Right lobe of liver (tissue), 6 donors: ENCODE measurements around the gene CYGB. TPM values are rescaled to one million over a fixed set of nuclear protein-coding genes. Genes with fewer than 3 reads are reported as not detected.

Source experiments
- ATAC-seq, 4 donors: fragments of 200-7000 bp; cut with Tn5 transposase; one replicate each; pipeline ENCODE4 v1.9.1; 2020; ENCODE audit warnings: mild to moderate bottlenecking in 4 of 4, moderate library complexity in 4 of 4
- DNase-seq, 3 donors: peaks; one replicate each; pipeline ENCODE4 v3.0.0-alpha.2; 2020
- H3K27ac ChIP-seq, 3 donors: fragments of 200-600 bp; one replicate each; pipeline ENCODE4 v1.8.0; 2022
- H3K27me3 ChIP-seq, 2 donors: fragments of 200-600 bp; one replicate each; pipeline ENCODE4 v1.8.0; 2022
- H3K36me3 ChIP-seq, 4 donors: fragments of 200-600 bp; sonication (generic) in 1 of 4; one replicate each; pipeline versions ENCODE4 v1.5.1 to v1.8.0; 2017 to 2022; ENCODE audit warnings: control low read depth in 1 of 4
- H3K4me1 ChIP-seq, 4 donors: fragments of 200-600 bp; sonication (generic) in 1 of 4; one replicate each; pipeline versions ENCODE4 v1.5.1 to v1.8.0; 2017 to 2022; ENCODE audit warnings: control low read depth in 1 of 4
- H3K4me3 ChIP-seq, 3 donors: fragments of 200-600 bp; one replicate each; pipeline ENCODE4 v1.8.0; 2022
- H3K9me3 ChIP-seq, 4 donors: fragments of 200-600 bp; sonication (generic) in 1 of 4; one replicate each; pipeline versions ENCODE4 v1.5.1 to v1.8.0; 2017 to 2022; ENCODE audit warnings: control low read depth in 1 of 4
- CTCF ChIP-seq, 4 donors: fragments of 200-600 bp in 3 of 4; fragments of 450-650 bp in 1 of 4; IDR thresholded peaks; one replicate each; pipeline versions ENCODE4 v1.5.1 to v1.8.0; 2016 to 2022; ENCODE audit warnings: antibody characterized with exemption in 4 of 4, mild to moderate bottlenecking in 2 of 4
- POLR2A ChIP-seq: fragments of 450-650 bp; IDR thresholded peaks from one replicate; pipeline ENCODE4 v1.6.1; 2017; ENCODE audit warnings: antibody characterized with exemption, mild to moderate bottlenecking
- WGBS: methylation state at CpG from one replicate; pipeline ENCODE4 v1.1.6; 2018; ENCODE audit warnings: low coverage, low lambda C conversion rate; ENCODE audit not compliant: insufficient coverage; ENCODE audit errors: missing lambda C conversion rate; 5-methylcytosine and 5-hydroxymethylcytosine counted together
- intact Hi-C, 2 donors: fragments of 100-400 bp; cut with DNase I; formaldehyde crosslinking; loops; one replicate each; pipeline versions ENCODE4 v1.11.2 to v1.14.1; 2022
- long read RNA-seq: library from polyadenylated mRNA; unstranded; transcript quantifications from one replicate; pipeline ENCODE4 v2.0.0, GENCODE V29; 2019
- total RNA-seq, 6 experiments: library from RNA; depleted of rRNA in 2 of 6; stranded (reverse); fragments of >200 nt in 2 of 6; fragmentation: NEBNext Ultra II Directional in 3 of 6; extraction: Animal tissue kit (Norgen Biotek cat#: 25700) in 3 of 6; gene quantifications; one replicate each; pipeline versions ENCODE4 v1.1.0 to v1.2.4, GENCODE V29; 2016 to 2023
- donor health status: DM: no; HTN: yes; CAD: no.
- donor health status: DM: no; HTN: no; CAD: no.
- donor health status: DM: no; HTN: no; CAD: no.
- donor health status: DM: no; HTN: yes; CAD: no.
- donor health status: DM: no; HTN: yes; CAD: no.

The CYGB gene
- total RNA-seq: 1 to 10 TPM; 1.8 to 4.1 (median 3.1) TPM
- long read RNA-seq, partial matches to known transcripts: 0 of 2 reads
- long read RNA-seq, other reads (novel, unspliced or antisense): 1 of 2 reads

- 0% methylated on average over 1 of the region's 95 CpGs for WGBS
- H3K9me3 ChIP-seq: no peaks in the 10 kb centered on the region
- DNase-seq (no peak), ATAC-seq (no peak)
- peak within 1 kb of the TSS; percentile 7 to 37 (median 16) for H3K4me3 ChIP-seq
- peaks cover 0 to 14% (median 3%) of the 10 kb centered on the region in 4 donors for H3K4me1 ChIP-seq
- no peak within 1 kb of the TSS for H3K27ac ChIP-seq
- intact Hi-C loops: no loop called here
- H3K36me3 ChIP-seq: no peaks in the 10 kb centered on the region
- no peak for TF ChIP-seq CTCF (IDR thresholded peaks at IDR 0.05)
- TF ChIP-seq POLR2A: no peak
- no peaks in the 10 kb centered on the region for H3K27me3 ChIP-seq
Measured at GRCh38 chr17:76537578-76538280, at the start of gene CYGB. Gene CYGB (minus strand): TSS chr17:76537709. CDS start chr17:76537542, 167 bp downstream.

DNA sequence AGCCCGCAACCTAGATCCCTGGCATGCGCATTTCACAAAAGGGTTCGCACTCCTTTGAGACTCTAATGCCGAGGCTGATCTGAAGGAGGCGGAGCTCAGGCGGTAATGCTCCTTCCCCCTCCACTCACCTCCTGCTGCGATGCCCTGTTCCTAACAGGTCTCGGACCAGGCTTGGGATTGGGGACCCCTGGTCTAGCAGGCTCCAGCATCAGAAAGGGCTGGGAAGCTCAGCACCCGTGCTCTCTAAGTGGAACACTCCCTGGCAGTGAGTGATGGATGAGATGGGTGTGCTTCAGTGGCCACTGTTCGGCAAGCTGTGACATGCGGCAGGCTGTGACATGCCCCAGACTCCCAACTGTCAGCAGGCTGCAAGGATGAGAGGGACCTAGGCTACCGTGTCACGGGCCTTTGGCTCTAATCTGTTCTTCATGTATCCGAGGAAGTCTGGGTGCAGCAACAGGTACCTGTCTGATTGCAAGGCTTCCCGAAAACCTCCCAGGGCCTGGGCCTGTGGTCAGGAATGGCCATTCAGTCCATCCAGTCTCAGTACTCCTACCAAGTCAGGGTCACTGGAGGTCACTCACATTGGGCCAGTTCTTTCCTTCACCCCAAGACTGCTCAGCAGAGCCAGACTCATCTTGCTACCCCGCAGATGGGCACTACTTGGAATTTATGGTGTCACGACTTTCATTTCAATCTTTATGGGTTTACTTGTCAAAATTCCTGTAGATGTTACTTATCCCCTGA is 49.4 kb upstream of the CYGB start:
- no peak overlapping the region for H3K4me3 ChIP-seq
- ATAC-seq (no peak), DNase-seq (no peak)
- WGBS: 80% methylated on average over 2 of the region's 17 CpGs
- no peak for TF ChIP-seq POLR2A
- no peak for TF ChIP-seq CTCF (IDR thresholded peaks at IDR 0.05)
- no peaks in the 10 kb centered on the region for H3K9me3 ChIP-seq
- no peaks in the 10 kb centered on the region for H3K36me3 ChIP-seq
- no peak overlapping the region for H3K27ac ChIP-seq
- no peaks in the 10 kb centered on the region for H3K27me3 ChIP-seq
- H3K4me1 ChIP-seq: peaks cover 0 to 19% (median 4%) of the 10 kb centered on the region in 4 donors
- intact Hi-C loops: no loop called here

- Histone ChIP-seq H3K9me3 (no peaks in the 10 kb centered on the region), H3K4me3 (peak within 1 kb of the TSS; percentile 59 to 62 (median 61)), H3K27ac (peak within 1 kb of the TSS in 2 of 3 donors; percentile 7 to 53), H3K4me1 (peaks cover 0 to 19% (median 4%) of the 10 kb centered on the region in 4 donors), H3K36me3 (no peaks in the 10 kb centered on the region), H3K27me3 (no peaks in the 10 kb centered on the region)
- DNase-seq: peak; percentile 81 to 87 (median 83)
- ATAC-seq: peak; percentile 83 to 89 (median 85)
- WGBS: 3% methylated on average over 24 of the region's 84 CpGs
- TF ChIP-seq POLR2A (peak; percentile 37), CTCF (IDR thresholded peaks at IDR 0.05) (peak; percentile 28 to 57 (median 45))
- intact Hi-C loops: no loop called here
Measured at GRCh38 chr17:76585649-76586593, 48.4 kb upstream of the CYGB start, which contains the start of gene ST6GALNAC2. Gene ST6GALNAC2 (minus strand): TSS chr17:76585860. CDS start chr17:76585808, 52 bp downstream.
